Stimulated activated CD8-positive, alpha-beta memory T cell treated with anti-CD3 and anti-CD28 coated beads, Interleukin-4, amount 100 ng/mL, for 1 hour (primary cell): Measurements from ENCODE around the gene TNFRSF17.

ENCODE experiments used
- DNase-seq, 2 donors: peaks; one replicate each; pipeline ENCODE4 v3.0.0-alpha.2; 2020; ENCODE audit warnings: low read depth in 2 of 2, low spot score in 1 of 2

TNFRSF17 gene

DNA sequence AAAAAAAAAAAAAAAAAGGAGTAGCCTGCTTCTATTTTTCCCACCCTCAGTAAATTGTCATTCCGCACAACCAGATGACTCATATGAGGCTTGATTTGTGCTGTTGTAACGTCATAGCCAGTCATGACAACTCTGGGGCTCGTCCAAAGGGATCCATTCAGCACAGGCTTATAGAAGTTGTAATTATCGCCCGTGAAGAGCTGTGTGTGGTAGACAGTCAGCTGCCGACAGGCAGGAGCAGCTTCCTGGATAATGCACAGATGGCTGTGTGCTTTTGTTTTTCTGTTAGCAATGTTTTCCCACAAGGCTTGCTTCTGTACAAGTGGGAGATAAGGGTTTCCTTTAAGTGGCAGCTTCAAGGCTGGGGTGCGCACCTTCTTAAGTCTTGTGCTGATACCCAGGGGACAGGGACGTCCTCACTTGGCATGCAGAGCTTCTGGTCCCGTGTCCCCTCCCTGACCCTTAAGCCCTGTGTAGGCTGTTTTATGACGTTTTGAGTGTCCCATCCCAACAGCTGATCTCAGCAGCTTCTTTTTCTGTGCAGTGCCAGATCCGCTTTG lies 37.5 kb downstream of the TNFRSF17 start:
- no peak for DNase-seq

DNA sequence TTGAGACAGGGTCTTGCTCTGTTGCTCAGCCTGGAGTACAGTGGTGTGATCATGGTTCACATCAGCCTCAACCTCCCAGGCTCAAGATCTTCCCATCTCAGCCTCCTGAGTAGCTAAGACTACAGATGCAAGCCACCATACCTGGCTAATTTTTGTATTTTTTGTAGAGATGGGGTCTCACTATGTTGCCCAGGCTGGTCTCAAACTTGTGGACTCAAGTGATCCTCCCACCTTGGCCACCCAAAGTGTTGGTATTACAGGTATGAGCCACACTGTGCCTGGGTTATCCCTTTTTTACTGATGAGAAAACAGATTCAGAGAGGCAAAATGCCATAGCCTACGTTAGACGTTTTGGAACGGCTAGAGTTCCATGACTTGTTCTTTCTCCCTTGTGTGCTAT lies 41.6 kb downstream of the TNFRSF17 start:
- no peak for DNase-seq

DNA sequence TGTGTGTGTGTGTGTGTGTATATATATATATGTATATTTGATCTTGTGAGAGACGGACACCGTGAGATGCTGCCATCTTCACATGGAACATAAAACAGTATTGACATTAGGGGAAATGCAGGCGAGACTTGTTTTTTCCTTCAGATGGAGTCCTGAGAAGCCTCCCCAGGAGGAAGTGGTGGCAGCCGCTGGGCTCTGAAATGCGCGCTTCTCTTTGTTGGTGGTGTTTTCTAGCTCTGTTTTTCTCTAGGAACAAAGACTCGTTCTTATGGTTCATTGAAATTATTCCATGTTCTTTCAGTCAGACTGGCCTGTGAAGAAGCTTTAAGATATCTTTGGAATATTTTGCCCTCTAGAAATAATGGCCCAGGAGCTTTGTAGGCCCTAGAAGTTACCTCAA lies 44.5 kb downstream of the TNFRSF17 start:
- DNase-seq: no peak

DNA sequence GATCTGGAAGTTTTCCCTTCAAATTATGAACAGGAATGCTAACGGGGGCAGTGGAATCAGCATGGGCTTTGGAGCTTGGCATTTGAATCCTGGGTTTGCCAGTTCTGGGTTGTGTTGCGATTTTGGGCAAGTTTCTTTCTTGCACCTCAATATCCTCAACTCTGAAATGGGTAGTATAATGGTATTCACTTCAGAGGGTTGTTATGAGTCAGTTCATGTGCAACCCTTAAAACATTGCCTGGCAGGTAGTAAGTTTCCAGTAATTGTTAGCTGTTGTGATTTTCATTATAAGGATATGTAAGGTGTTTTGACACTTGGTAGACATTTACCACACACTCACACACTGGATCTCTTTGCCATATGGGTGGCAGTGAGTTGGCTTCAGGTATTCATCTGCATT lies 44.9 kb downstream of the TNFRSF17 start:
- DNase-seq: no peak

DNA sequence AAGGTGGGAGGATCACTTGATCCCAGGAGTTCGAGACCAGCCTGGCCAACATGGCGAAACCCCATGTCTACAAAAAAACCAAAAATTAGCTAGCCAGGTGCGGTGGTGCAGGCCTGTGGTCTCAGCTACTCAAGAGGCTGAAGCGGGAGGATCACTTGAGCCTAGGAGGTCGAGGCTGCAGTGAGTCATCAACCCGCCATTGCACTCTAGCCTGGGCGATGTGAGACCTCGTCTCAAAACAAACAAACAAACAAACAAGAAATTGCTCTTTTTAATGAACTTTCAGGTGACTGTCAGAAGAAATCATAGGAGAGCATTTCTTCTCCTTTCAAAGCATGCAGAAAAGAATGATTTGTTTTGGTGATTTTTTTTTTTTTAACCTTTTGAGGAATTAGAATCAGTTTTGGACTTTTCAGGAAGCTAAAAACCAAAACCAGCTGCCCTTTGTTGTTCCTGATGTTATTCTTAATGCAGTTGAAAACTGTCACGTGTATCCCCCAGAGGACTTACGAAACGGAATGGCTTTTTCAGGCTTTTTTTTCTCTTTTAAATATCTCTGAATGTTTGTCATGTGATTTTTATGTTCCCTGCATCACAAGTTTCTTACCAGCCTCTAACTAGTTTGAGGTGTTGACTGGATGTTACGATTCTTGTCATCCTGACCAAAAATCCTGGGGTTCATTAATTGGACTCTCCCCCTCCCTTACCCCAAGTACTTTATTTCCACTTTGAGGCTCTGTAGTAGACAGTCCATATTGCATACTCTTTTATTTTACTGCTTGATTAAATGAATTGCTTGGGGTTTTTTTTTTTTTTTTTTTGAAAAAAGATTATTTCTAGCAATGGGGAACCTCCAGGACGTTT lies 45.6 kb downstream of the TNFRSF17 start:
- DNase-seq: no peak

DNA sequence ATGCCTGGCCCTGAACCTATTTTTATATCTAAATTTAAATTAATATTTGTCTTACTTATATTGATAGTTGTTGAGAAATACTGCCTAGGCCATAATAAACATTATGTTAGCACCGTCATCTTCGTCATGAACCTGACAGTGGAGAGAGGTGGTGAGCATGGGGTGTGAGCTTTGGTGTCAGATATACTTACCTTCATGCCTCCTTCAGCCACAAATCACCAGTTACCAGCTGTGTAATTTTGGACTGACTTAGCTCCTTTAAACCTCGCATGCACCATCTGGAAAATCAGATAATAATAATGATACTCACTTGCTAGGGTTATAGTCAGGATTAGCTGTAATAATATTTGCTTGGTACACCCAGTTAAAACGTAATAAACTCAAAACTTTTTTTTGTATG lies 46.6 kb downstream of the TNFRSF17 start:
- DNase-seq: no peak

DNA sequence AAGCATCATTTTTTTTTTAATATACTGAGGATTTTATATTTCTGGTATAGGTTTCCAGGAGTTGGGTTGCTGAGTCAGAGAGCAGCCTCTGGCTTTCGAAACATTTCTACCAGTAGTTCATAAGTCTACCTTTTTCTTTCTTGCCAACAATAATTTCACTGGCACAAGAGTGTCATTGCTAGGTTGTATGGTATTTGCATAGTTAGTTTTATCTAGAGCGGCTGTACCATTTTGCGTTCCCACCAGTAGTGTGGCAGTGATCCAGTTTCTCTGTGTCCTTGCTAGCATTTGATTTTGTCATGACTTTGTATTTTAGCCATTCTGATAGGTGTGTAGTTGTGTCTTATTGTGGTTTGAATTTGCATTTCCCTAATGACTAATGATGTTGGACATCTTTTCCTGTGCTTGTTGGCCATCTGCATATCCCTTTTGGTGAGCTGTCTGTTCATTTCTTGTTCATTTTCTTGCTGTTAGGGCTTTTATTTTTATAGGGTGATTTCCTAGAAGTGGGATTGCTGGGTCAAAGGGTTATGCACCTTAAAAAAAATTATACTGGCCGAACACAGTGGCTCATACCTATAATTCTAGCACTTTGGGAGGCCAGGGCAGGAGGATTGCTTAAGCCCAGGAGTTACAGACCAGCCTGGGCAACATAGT lies 51.4 kb downstream of the TNFRSF17 start:
- DNase-seq: no peak

DNA sequence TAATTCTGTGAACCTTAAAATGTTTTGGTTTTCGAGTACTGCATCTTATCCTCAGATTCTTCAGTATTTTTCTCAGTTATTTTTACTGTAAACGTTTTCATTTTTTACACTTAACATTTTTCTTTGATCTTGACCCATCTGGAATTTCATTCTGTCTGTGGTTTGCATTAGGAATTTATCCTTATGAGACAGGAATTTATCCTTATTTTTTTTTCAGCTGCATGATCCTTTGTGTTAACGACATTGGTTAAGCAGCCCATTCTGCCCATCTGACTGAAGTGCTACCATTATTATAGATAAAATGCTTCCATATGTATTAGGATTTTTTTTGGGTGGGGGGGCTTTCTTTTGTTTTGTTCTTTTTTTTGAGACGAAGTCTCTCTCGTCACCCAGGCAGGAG lies 52.5 kb downstream of the TNFRSF17 start:
- no peak for DNase-seq
